Cardiac fibroblast (primary cell): ENCODE data around the gene PYCR2.
A peak's percentile ranks its signal among the peaks of the same experiment; 100 is the strongest.

Experiments used
- DNase-seq, 2 donors: peaks; one replicate each; pipeline versions ENCODE4 v3.0.0 to v3.0.0-alpha.2; 2010; ENCODE audit warnings: low read depth in 2 of 2
- H3K4me3 ChIP-seq, 2 donors: replicated peaks in 1 of 2; 1 replicate in 1 of 2; 2 replicates in 1 of 2; pipeline ENCODE4 v1.5.1; 2011; ENCODE audit warnings: low read depth in 2 of 2, low read length in 2 of 2, mild to moderate bottlenecking in 2 of 2, moderate library complexity in 1 of 2
- TF ChIP-seq, protein P1 (sequence below): IDR thresholded peaks from one replicate; pipeline ENCODE4 v1.5.1; 2011; ENCODE audit warnings: low read depth, mild to moderate bottlenecking, low read length, inconsistent platforms

PYCR2 gene

DNA sequence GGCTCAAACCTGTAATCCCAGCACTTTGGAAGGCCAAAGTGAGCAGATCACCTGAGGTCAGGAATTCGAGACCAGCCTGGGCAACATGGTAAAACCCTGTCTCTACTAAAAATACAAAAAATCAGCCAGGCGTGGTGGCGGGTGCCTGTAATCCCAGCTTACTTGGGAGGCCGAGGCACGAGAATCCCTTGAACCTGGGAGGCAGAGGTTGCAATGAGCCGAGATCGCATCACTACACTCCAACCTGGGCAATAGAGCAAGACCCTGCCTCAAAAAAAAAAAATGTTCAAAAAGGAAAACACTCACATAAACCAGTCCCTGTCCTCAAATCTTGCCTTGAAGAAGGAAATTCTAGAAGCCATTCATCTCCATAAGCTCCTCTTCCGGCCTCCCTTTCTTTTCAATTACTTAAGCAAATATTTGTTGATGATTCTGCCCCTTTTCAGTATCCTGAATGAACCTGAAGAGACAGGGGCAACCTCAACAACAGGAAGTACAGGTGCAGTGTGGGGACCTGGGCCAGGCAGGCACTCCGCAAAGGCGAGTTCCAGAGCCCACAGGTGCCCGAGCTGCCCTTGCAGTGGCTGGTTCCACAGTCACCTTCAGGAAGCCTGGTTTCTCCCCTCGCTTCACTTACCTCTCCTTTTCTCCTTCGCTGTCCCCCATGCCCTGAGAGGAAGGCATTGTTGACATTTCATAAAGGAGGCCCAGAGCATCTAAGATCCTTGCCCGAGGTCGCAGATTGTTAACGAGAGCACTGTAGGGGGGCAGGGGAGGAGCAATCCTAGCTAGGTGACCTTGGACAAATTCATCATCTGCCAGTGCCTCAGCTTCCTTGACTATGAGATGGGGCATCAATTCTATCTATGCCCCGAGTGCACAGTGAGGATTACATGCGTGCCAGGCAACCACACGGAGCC is 26.2 kb downstream of the PYCR2 start:
- TF ChIP-seq, protein P1, sequence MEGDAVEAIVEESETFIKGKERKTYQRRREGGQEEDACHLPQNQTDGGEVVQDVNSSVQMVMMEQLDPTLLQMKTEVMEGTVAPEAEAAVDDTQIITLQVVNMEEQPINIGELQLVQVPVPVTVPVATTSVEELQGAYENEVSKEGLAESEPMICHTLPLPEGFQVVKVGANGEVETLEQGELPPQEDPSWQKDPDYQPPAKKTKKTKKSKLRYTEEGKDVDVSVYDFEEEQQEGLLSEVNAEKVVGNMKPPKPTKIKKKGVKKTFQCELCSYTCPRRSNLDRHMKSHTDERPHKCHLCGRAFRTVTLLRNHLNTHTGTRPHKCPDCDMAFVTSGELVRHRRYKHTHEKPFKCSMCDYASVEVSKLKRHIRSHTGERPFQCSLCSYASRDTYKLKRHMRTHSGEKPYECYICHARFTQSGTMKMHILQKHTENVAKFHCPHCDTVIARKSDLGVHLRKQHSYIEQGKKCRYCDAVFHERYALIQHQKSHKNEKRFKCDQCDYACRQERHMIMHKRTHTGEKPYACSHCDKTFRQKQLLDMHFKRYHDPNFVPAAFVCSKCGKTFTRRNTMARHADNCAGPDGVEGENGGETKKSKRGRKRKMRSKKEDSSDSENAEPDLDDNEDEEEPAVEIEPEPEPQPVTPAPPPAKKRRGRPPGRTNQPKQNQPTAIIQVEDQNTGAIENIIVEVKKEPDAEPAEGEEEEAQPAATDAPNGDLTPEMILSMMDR: no peak
- DNase-seq: no peak
- H3K4me3 ChIP-seq: no peak overlapping the region

DNA sequence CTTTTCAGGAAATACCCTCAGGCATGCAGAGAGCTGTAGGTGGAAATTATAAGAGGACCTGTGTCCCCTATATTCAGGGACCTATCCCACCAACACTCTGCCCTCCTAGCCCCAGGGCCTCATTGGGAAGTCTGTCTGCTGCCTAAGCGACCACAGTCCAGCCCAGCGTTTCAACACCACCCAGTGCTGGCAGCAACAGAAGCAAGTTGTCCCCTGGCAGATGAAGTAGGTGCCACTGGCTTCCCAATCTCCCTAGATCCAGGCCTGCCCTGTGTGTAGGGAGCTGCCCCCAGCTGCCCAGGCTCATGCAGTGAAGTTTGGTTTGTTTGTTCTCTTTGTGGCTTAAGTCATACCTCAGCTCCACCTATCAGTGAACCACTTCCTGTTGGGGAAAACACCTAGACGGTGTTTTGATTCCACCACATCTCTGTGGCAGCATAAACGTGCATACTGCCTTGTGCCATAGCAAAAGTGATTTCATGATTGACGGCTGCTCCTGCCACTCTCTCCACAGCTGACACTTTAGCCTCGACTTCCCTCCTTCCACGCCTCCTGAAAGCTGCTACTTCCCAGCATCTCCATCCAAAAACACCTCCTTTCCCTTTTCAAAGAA is 27.0 kb downstream of the PYCR2 start:
- peak in 1 of 2 donors; percentile 35 for DNase-seq
- no peak overlapping the region for H3K4me3 ChIP-seq
- TF ChIP-seq, protein P1: no peak

DNA sequence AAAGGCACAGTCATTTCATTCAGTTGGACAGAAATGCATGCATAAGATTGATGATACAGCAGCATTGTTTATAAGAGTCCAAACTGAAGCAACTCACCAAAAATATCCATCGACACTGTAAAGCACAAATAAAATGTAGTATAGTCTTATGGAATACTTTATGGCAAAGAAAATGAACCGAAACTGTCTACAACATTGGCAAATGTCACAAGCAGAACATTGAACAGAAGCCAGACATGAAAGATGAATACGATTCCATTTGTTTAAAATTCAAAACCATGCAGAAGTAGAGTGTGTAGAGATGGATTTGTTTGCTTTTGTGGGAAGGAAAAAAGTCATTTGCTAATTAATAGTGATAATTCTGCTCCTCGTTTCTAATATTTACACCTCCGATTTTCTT is 27.6 kb downstream of the PYCR2 start:
- DNase-seq: no peak

DNA sequence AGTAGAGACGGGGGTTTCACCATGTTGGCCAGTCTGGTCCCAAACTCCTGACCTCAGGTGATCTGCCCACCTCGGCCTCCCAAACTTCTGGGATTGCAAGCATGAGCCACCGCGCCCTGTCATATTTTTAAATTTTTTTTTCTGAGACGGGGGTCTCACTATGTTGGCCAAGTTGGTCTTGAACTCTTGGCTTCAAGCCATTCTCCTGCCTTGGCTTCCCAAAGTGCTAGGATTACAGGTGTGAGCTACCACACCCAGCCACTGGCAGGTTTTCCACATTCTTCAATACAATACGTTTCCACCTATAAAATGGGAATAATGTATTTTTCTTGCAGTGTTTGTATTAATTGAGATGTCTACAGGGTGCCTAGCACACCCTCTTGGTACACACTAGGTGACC is 31.7 kb downstream of the PYCR2 start:
- no peak overlapping the region for H3K4me3 ChIP-seq
- no peak for DNase-seq
- TF ChIP-seq, protein P1: no peak

More for the DNA sequence above, 27.6 kb downstream of the PYCR2 start:
- no peak overlapping the region for H3K4me3 ChIP-seq
- TF ChIP-seq, protein P1: no peak

DNA sequence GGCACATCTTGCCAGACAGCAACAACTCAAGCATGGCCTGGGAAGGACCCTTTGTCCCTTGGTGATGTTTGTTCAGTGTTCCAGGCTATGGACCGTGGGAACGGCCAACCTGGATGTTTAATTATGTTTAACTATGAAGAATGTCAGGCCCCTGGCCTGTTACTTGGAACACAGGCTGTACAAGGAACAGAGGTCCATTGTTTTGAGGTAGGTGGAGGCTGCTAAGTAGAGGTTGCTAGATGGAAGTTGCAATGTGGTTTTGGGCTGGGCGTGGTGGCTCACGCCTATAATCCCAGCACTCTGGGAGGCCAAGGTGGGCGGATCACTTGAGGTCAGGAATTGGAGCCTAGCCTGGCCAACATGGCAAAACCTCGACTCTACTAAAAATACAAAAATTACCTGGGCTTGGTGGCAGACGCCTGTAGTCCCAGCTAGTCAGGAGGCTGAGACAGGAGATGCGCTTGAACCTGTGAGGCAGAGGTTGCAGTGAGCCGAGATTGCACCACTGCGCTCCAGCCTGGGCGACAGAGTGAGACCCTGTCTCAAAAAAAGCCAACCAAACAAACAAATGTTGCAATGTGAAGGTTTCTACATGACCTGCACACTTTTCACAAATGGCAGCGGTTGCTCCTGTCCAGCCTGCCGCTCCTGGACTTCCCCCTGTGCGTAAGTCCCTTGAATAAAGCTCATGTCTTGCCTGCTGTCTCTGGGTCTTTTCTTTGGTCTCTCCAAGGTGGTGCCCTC is 32.6 kb downstream of the PYCR2 start:
- DNase-seq: no peak
- H3K4me3 ChIP-seq: no peak overlapping the region
- TF ChIP-seq, protein P1: no peak

DNA sequence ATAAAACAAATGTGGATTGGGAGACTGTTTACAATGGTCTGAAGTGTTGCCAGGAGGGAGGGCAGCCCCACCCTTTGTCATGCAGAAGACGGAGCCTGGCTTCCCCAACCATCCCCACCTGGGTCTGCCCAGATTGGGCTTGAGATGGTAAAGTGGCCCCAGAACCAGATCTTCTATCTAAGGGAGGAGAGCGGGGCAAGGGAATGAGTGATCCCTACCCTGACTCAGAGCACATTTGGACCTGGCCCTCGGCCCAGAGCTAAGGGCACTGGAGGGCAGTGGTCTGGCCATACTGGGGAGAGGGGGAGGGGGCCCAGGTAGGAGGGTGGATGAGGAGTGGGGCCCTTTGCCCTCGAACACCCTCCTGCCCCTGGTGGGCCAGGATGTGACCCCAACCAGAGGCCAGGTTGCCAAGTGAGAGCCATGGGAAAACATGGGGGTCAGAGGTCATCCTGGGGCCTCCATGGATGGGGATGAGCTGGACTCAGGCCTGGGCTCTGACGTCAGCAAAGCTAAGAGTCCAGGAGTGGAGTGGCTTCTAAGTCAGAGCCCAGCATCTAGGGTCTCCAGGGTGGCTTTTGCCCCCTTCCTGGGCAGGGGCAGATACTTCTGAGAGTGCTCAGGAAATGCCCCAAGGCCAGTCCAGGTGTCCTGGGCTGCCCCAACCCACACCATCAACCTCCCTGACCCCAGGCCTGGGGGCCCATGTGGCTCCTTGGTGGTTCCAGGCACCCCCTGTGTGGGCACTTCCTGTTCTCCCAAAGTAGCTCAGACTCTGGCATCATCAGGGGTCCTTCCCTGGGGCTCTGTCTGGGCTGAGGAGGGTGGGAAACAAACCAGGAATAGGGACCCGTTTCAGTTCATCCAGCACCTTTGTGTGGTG is 33.5 kb downstream of the PYCR2 start:
- TF ChIP-seq, protein P1: no peak
- no peak overlapping the region for H3K4me3 ChIP-seq
- DNase-seq: peak in 1 of 2 donors; percentile 22
